K562 (cell line): ENCODE measurements around the gene ALOXE3. TPM values are rescaled to one million over a fixed set of nuclear protein-coding genes. Genes with fewer than 3 reads are reported as not detected.
A peak's percentile ranks its signal among the peaks of the same experiment; 100 is the strongest.

Experiments
- BMI1 ChIP-seq: fragments of 150-350 bp; IDR thresholded peaks from 2 replicates; pipeline ENCODE4 v1.6.1; 2014; ENCODE audit warnings: low read length
- BRD9 ChIP-seq: fragments of 450-650 bp; IDR thresholded peaks from 2 replicates; pipeline ENCODE4 v1.6.1; 2018; ENCODE audit warnings: low read depth; ENCODE audit not compliant: partially characterized antibody
- CGGBP1 ChIP-seq: fragments of 250-450 bp; sonication (Bioruptor Pico); IDR thresholded peaks from 2 replicates; pipeline ENCODE4 v1.9.0; 2021; ENCODE audit warnings: mild to moderate bottlenecking
- E2F8 ChIP-seq: fragments of 450-650 bp; IDR thresholded peaks from 2 replicates; pipeline ENCODE4 v1.7.1; 2018; ENCODE audit warnings: mild to moderate bottlenecking, low read depth; ENCODE audit not compliant: partially characterized antibody
- ELF2 ChIP-seq: fragments of 250-450 bp; sonication (Bioruptor Pico); IDR thresholded peaks from 2 replicates; pipeline ENCODE4 v1.5.0; 2021; ENCODE audit warnings: mild to moderate bottlenecking
- HLTF ChIP-seq: fragments of 450-650 bp; IDR thresholded peaks from 2 replicates; pipeline ENCODE4 v1.6.1; 2016
- IRF2 ChIP-seq: sonication (generic); formaldehyde crosslinking; IDR thresholded peaks from 2 replicates; pipeline ENCODE4 v1.8.1; 2022; ENCODE audit warnings: mild to moderate bottlenecking, missing genetic modification reagents
- LCOR ChIP-seq: sonication (generic); formaldehyde crosslinking; IDR thresholded peaks from 2 replicates; pipeline ENCODE4 v1.8.0; 2022; ENCODE audit warnings: mild to moderate bottlenecking, missing genetic modification reagents
- MCM2 ChIP-seq: fragments of 450-650 bp; IDR thresholded peaks from 2 replicates; pipeline ENCODE4 v1.6.1; 2017; ENCODE audit warnings: low read depth, mild to moderate bottlenecking
- MNT ChIP-seq, 2 experiments: fragments of 450-650 bp; conservative IDR thresholded peaks; 2 replicates each; pipeline ENCODE4 v1.6.1; 2017; ENCODE audit warnings: mild to moderate bottlenecking in 2 of 2, moderate library complexity in 2 of 2
- MYBL2 ChIP-seq, 2 experiments: fragments of 450-650 bp in 1 of 2; sonication (generic) in 1 of 2; formaldehyde crosslinking in 1 of 2; IDR thresholded peaks; 2 replicates each; pipeline versions ENCODE4 v1.6.1 to v1.8.1; 2017 to 2022; ENCODE audit warnings: borderline replicate concordance in 1 of 2, inconsistent platforms in 1 of 2, low read depth in 1 of 2, mild to moderate bottlenecking in 1 of 2, missing genetic modification reagents in 1 of 2, moderate library complexity in 1 of 2
- NCOR1 ChIP-seq: fragments of 450-650 bp; IDR thresholded peaks from 2 replicates; pipeline ENCODE4 v1.6.1; 2016; ENCODE audit warnings: mild to moderate bottlenecking, moderate library complexity
- NFIC ChIP-seq: fragments of 450-650 bp; IDR thresholded peaks from 2 replicates; pipeline ENCODE4 v1.6.1; 2017; ENCODE audit warnings: mild to moderate bottlenecking, inconsistent platforms
- NFIX ChIP-seq: fragments of 250-450 bp; sonication (Bioruptor Pico); IDR thresholded peaks from 2 replicates; pipeline ENCODE4 v1.4.0; 2020; ENCODE audit warnings: low read depth, mild to moderate bottlenecking, moderate library complexity
- PHF20 ChIP-seq: fragments of 450-650 bp; IDR thresholded peaks from 2 replicates; pipeline ENCODE4 v1.6.1; 2018; ENCODE audit not compliant: partially characterized antibody
- TFAM ChIP-seq: fragments of 250-450 bp; sonication (Bioruptor Pico); conservative IDR thresholded peaks from 2 replicates; pipeline ENCODE4 v1.5.0; 2021; ENCODE audit warnings: mild to moderate bottlenecking, moderate library complexity
- USF2 ChIP-seq: sonication (generic); formaldehyde crosslinking; IDR thresholded peaks from 2 replicates; pipeline ENCODE4 v1.5.0; 2020; ENCODE audit warnings: missing genetic modification reagents
- ZKSCAN1 ChIP-seq: fragments of 150-350 bp; IDR thresholded peaks from 2 replicates; pipeline ENCODE4 v1.6.1; 2016; ENCODE audit warnings: low read depth, low read length
- ZNF143 ChIP-seq: sonication (generic); formaldehyde crosslinking; IDR thresholded peaks from 2 replicates; pipeline ENCODE4 v1.9.0; 2022; ENCODE audit warnings: mild to moderate bottlenecking, missing genetic modification reagents
- ZNF277 ChIP-seq: fragments of 250-450 bp; sonication (Bioruptor Pico); IDR thresholded peaks from 2 replicates; pipeline ENCODE4 v1.8.0; 2022; ENCODE audit warnings: inconsistent platforms, mild to moderate bottlenecking, moderate library complexity, borderline replicate concordance
- ZNF511 ChIP-seq: sonication (generic); formaldehyde crosslinking; IDR thresholded peaks from 2 replicates; pipeline ENCODE4 v1.8.0; 2022; ENCODE audit warnings: mild to moderate bottlenecking, missing genetic modification reagents
- polyA plus RNA-seq, 8 experiments: library from polyadenylated mRNA; depleted of rRNA in 4 of 8; stranded (reverse) in 5 of 8; unstranded in 3 of 8; fragments of >200 nt; fragmentation: Nextera tagmentation in 2 of 8; fragmentation: Illumina TruSeq in 1 of 8; extraction: Ambion mirVana in 2 of 8; extraction: Trizol in 1 of 8; gene quantifications; 2 replicates each; pipeline versions ENCODE4 v1.2.1 to v1.2.3, GENCODE V29; 2011 to 2014; ENCODE audit warnings: inconsistent platforms in 1 of 8, missing spikeins in 1 of 8
- total RNA-seq, 7 experiments: library from RNA; depleted of rRNA in 6 of 7; stranded (reverse); fragments of >200 nt in 6 of 7; fragmentation: Illumina TruSeq in 2 of 7; extraction: Trizol in 2 of 7; gene quantifications; 2 replicates each; pipeline versions ENCODE4 v1.2.1 to v1.2.3, GENCODE V29; 2011 to 2021; ENCODE audit warnings: low replicate concordance in 1 of 7

ALOXE3 gene
- total and polyA plus RNA-seq, 9 of the 15 experiments (the other 6 are each of a cell fraction or from before 2014, with no cell fraction given), result 0.04 TPM; not detected in 8

- TF ChIP-seq TFAM (no peak), BRD9 (no peak), ZNF277 (CRISPR knock-in tag) (no peak), E2F8 (peak; percentile 75), NFIX (CRISPR knock-in tag) (no peak), BMI1 (no peak), ELF2 (CRISPR knock-in tag) (no peak), ZNF511 (no peak), LCOR (CRISPR knock-in tag) (no peak; the same call in 1 of the 2 replicates), CGGBP1 (CRISPR knock-in tag) (no peak), MNT (conservative IDR thresholded peaks at IDR 0.05) (peak; percentile 100), NFIC (0 out of 2 replicates have a peak, but pooled peaks have one; percentile 49), MYBL2 (IDR thresholded peaks at IDR 0.05; ENCODE audit: low read depth) (no peak), MYBL2 (CRISPR knock-in tag; IDR thresholded peaks at IDR 0.05; ENCODE audit: borderline replicate concordance) (no peak), MCM2 (no peak), HLTF (no peak; the same call in 1 of the 2 replicates), PHF20 (no peak), ZNF143 (no peak), IRF2 (CRISPR knock-in tag) (no peak), ZKSCAN1 (0 out of 2 replicates have a peak, but pooled peaks have one; percentile 28), USF2 (CRISPR knock-in tag) (no peak; the same call in 1 of the 2 replicates), NCOR1 (peak; percentile 12; the same call in 1 of the 2 replicates)
These were observed 38.1 kb upstream of the ALOXE3 start (continued) for GRCh38 chr17:8156246-8156992.
